Mucosa of descending colon (tissue), 3 donors: Measurements from ENCODE around the gene LRRK1. TPM values are rescaled to one million over a fixed set of nuclear protein-coding genes. Genes with fewer than 3 reads are reported as not detected.

ENCODE experiments used
- ATAC-seq: fragments of 200-7000 bp; cut with Tn5 transposase; one replicate; pipeline ENCODE4 v1.9.1; 2020; ENCODE audit warnings: mild to moderate bottlenecking, moderate library complexity
- DNase-seq, 3 donors: peaks; one replicate each; pipeline ENCODE4 v3.0.0-alpha.2; 2020
- H3K36me3 ChIP-seq: fragments of 200-600 bp; one replicate; pipeline ENCODE4 v1.8.0; 2021; ENCODE audit warnings: low read depth, mild to moderate bottlenecking
- H3K4me1 ChIP-seq: fragments of 200-600 bp; one replicate; pipeline ENCODE4 v1.8.0; 2021; ENCODE audit warnings: low read depth, mild to moderate bottlenecking
- H3K4me3 ChIP-seq: fragments of 200-600 bp; one replicate; pipeline ENCODE4 v1.8.0; 2021; ENCODE audit warnings: mild to moderate bottlenecking
- H3K9me3 ChIP-seq: fragments of 200-600 bp; one replicate; pipeline ENCODE4 v1.8.0; 2021; ENCODE audit warnings: mild to moderate bottlenecking
- CTCF ChIP-seq: fragments of 200-600 bp; IDR thresholded peaks from one replicate; pipeline ENCODE4 v1.8.0; 2022; ENCODE audit warnings: antibody characterized with exemption, mild to moderate bottlenecking
- intact Hi-C, 2 donors: fragments of 100-400 bp; cut with DNase I in 1 of 2; cut with micrococcal nuclease in 1 of 2; formaldehyde crosslinking; loops; one replicate each; pipeline versions ENCODE4 v1.11.0 to v1.11.1; 2022; cut with DNase I, micrococcal nuclease
- total RNA-seq, 3 donors: library from RNA; stranded (reverse); fragmentation: NEBNext Ultra II Directional in 2 of 3; extraction: Animal tissue kit (Norgen Biotek cat#: 25700) in 2 of 3; gene quantifications; one replicate each; pipeline versions ENCODE4 v1.2.1 to v1.2.4, GENCODE V29; 2021 to 2023
- donor health status: DM: no; HTN: no; CAD: no; lungs with moderate emphysema.
- donor health status: DM: no; HTN: no; CAD: no.
- donor health status: DM: no; HTN: yes; CAD: no.

Gene LRRK1
- total RNA-seq, 3 donors from 2014 or later: 43.7 to 60.1 (median 50.6) TPM

- TF ChIP-seq CTCF: no peak
- H3K9me3 ChIP-seq: no peaks in the 10 kb centered on the region
- intact Hi-C loops: no loop called here
Observed at GRCh38 chr15:101104141-101104540, 185.0 kb downstream of the LRRK1 start.

GRCh38 chr15:101105059-101105891, 186.1 kb downstream of the LRRK1 start:
- Histone ChIP-seq H3K4me3 (no peak overlapping the region), H3K9me3 (no peaks in the 10 kb centered on the region), H3K36me3 (no peaks in the 10 kb centered on the region), H3K4me1 (no peaks in the 10 kb centered on the region)
- intact Hi-C loops: no loop called here
- TF ChIP-seq CTCF: no peak
- ATAC-seq (no peak), DNase-seq (no peak)

More at GRCh38 chr15:101104141-101104540, 185.0 kb downstream of the LRRK1 start:
- DNase-seq (no peak), ATAC-seq (no peak)
- no peaks in the 10 kb centered on the region for H3K4me1 ChIP-seq
- H3K4me3 ChIP-seq: no peak overlapping the region
- no peaks in the 10 kb centered on the region for H3K36me3 ChIP-seq

GRCh38 chr15:101107101-101107500, 187.9 kb downstream of the LRRK1 start:
- no peaks in the 10 kb centered on the region for H3K36me3 ChIP-seq
- intact Hi-C loops: no loop called here
- ATAC-seq (no peak), DNase-seq (no peak)
- H3K4me3 ChIP-seq: no peak overlapping the region
- no peaks in the 10 kb centered on the region for H3K4me1 ChIP-seq
- no peak for TF ChIP-seq CTCF
- no peaks in the 10 kb centered on the region for H3K9me3 ChIP-seq

GRCh38 chr15:101107625-101108460, 188.7 kb downstream of the LRRK1 start:
- TF ChIP-seq CTCF: no peak
- DNase-seq: no peak
- no peaks in the 10 kb centered on the region for H3K9me3 ChIP-seq
- no peak for ATAC-seq
- intact Hi-C loops: no loop called here
- no peaks in the 10 kb centered on the region for H3K4me1 ChIP-seq
- H3K36me3 ChIP-seq: no peaks in the 10 kb centered on the region
- no peak overlapping the region for H3K4me3 ChIP-seq

- intact Hi-C loops: no loop called here
- Histone ChIP-seq H3K4me1 (no peaks in the 10 kb centered on the region), H3K9me3 (no peaks in the 10 kb centered on the region), H3K4me3 (no peak overlapping the region), H3K36me3 (no peaks in the 10 kb centered on the region)
- no peak for TF ChIP-seq CTCF
- ATAC-seq (no peak), DNase-seq (no peak)
Observed at GRCh38 chr15:101108461-101108775, 189.3 kb downstream of the LRRK1 start.
